IPS-20b (cell line): ENCODE results near the gene SSR1.
"Not testable (repeated sequence)": the region's sequence is repeated elsewhere in the genome, so short reads cannot be mapped to it uniquely, and the experiment has no call there.

ENCODE experiments used
- H3K27ac ChIP-seq: one replicate; pipeline ENCODE4 v1.5.1; 2013; ENCODE audit warnings: low read length
- H3K27me3 ChIP-seq: 2 replicates; pipeline ENCODE4 v1.6.1; 2013; ENCODE audit warnings: mild to moderate bottlenecking, low read length, inconsistent platforms; ENCODE audit not compliant: insufficient read depth
- H3K36me3 ChIP-seq: 2 replicates; pipeline ENCODE4 v1.6.1; 2013; ENCODE audit warnings: low read depth, mild to moderate bottlenecking, inconsistent platforms, low read length, moderate library complexity; ENCODE audit not compliant: insufficient read depth
- H3K4me1 ChIP-seq: 2 replicates; pipeline ENCODE4 v1.6.1; 2013; ENCODE audit warnings: mild to moderate bottlenecking, control low read depth, inconsistent platforms, low read length, moderate library complexity; ENCODE audit not compliant: insufficient read depth
- H3K4me3 ChIP-seq: 2 replicates; pipeline ENCODE4 v1.5.1; 2013; ENCODE audit warnings: mild to moderate bottlenecking, low read length, inconsistent platforms
- H3K9ac ChIP-seq: 2 replicates; pipeline ENCODE4 v1.6.1; 2013; ENCODE audit warnings: low read depth, mild to moderate bottlenecking, inconsistent platforms, low read length, moderate library complexity
- H3K9me3 ChIP-seq: 2 replicates; pipeline ENCODE4 v1.6.1; 2013; ENCODE audit warnings: mild to moderate bottlenecking, low read depth, low read length, inconsistent platforms; ENCODE audit not compliant: insufficient read depth

Gene SSR1

DNA sequence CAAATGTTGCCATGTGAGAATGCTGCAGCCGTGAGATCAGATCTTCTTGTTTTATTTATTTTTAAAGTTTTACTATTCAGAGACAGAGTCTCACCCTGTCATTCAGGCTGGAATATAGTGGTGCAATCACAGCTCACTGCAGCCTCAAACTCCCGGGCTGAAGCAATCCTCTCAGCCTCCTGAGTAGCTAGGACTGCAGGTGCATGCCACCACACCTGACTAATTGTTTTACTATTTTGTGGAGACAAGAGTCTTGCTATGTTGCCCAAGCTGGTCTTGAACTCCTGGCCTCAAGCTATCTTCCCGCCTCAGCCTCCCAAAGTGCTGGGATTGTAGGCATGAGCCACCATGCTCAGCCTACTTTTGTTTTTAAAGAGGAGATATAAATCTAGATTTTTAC, 22.5 kb upstream of the SSR1 start:
- H3K27me3 ChIP-seq = no peaks in the 10 kb centered on the region
- H3K4me1 ChIP-seq = no peaks in the 10 kb centered on the region
- no peak overlapping the region for H3K4me3 ChIP-seq
- H3K27ac ChIP-seq = no peak overlapping the region
- no peaks in the 10 kb centered on the region for H3K9me3 ChIP-seq
- H3K9ac ChIP-seq = no peak overlapping the region
- no peaks in the 10 kb centered on the region for H3K36me3 ChIP-seq

DNA sequence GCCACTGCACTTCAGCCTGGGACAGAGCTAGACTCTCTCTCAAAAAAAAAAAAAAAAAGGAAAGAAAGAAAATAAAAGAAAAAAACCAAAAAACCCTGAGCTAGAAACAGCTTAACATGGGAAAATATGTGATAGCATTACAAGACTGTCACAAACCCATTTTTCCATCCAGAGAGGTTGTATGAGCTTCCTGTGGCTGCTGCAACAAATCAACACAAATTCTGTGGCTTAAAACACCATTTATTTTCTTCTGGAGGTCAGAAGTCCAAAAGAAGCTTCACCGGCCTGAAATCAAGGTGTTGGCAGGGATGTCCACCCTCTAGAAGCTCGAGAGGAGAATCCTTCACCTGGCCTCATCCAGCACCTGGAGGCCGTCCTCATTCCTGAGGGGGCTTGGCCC, 21.7 kb upstream of the SSR1 start:
- Histone ChIP-seq H3K27me3 (no peaks in the 10 kb centered on the region), H3K9me3 (no peaks in the 10 kb centered on the region), H3K36me3 (no peaks in the 10 kb centered on the region), H3K27ac (no peak overlapping the region), H3K4me1 (no peaks in the 10 kb centered on the region), H3K9ac (no peak overlapping the region), H3K4me3 (no peak overlapping the region)

DNA sequence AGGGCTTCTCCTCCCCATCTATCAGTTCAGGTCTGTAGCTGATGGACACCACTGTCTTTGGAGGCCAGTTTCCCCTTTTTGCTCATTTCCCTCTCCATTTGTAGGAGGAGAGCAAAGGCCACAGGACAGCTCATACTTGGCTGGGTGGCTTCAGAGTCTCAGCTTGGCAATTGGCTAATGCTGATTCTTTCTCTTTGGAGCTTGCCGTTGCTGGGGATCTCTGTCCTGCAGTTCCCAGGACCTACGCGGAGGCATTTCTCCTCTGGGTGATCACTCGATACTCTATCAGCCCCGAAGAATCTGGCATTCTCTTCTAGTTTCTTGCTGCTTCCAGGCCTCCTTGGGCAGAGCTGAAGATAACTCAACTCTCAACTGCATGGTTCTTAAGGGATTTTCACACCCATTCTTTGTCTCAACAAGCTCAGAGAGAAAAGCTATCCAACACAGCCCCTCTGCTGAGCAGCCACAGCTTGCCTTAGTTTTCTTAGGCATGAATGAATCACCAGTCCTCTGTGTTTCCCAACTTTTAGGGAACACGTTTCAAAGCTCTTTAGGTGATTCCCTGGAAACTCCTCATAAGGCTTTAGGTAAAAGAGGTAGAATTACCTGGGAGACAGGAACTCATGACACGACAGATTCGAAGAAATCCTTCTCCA, 19.2 kb upstream of the SSR1 start:
- Histone ChIP-seq H3K9me3 (no peaks in the 10 kb centered on the region), H3K9ac (no peak overlapping the region), H3K27ac (no peak overlapping the region), H3K36me3 (no peaks in the 10 kb centered on the region), H3K4me3 (no peak overlapping the region), H3K27me3 (no peaks in the 10 kb centered on the region), H3K4me1 (no peaks in the 10 kb centered on the region)

DNA sequence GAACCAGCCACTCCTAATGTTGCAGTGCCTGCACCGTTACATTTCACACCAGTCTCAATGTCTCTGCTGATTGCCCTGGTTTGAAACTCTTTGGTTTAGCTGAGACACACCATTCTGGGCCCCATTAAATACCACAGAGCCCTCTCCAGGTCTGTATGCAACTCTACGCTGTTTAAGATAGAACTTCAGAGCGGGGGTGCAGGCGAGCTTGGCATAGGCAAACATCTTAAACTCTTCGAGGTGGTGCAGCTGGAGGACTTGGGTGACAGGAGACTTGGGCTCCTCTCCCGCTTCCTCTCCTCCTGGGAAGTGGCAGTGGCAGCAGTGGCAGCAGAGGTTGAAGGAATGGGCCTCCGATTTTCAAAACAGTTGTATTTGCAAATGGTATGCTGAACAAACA, 18.5 kb upstream of the SSR1 start:
- Histone ChIP-seq H3K9me3 (no peaks in the 10 kb centered on the region), H3K27ac (no peak overlapping the region)

DNA sequence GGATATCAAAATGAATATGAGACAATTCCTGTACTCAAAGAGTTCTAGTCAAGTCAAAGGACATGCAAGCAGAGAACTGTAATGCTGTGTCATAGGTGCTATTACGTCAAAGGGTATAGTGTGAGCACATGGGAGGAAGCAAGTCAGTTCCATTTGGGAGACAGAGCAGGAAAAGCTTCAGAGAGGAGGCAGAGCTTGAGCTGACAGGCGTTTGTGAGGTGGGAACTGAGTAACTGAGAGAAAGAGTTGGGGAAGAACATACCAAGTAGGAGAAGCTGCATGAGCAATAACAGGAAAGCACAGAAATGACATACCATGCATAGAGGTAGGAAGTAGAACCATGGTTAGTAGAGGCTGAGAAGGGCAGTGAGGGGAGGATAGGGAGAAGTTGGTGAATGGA, 15.2 kb upstream of the SSR1 start:
- H3K4me3 ChIP-seq = no peak overlapping the region
- H3K27ac ChIP-seq = no peak overlapping the region
- H3K9ac ChIP-seq = no peak overlapping the region
- no peaks in the 10 kb centered on the region for H3K27me3 ChIP-seq
- no peaks in the 10 kb centered on the region for H3K9me3 ChIP-seq
- H3K36me3 ChIP-seq = no peaks in the 10 kb centered on the region
- no peaks in the 10 kb centered on the region for H3K4me1 ChIP-seq

More for the DNA sequence above, 18.5 kb upstream of the SSR1 start:
- no peaks in the 10 kb centered on the region for H3K36me3 ChIP-seq
- no peaks in the 10 kb centered on the region for H3K27me3 ChIP-seq
- H3K9ac ChIP-seq = no peak overlapping the region
- H3K4me3 ChIP-seq = no peak overlapping the region
- no peaks in the 10 kb centered on the region for H3K4me1 ChIP-seq

DNA sequence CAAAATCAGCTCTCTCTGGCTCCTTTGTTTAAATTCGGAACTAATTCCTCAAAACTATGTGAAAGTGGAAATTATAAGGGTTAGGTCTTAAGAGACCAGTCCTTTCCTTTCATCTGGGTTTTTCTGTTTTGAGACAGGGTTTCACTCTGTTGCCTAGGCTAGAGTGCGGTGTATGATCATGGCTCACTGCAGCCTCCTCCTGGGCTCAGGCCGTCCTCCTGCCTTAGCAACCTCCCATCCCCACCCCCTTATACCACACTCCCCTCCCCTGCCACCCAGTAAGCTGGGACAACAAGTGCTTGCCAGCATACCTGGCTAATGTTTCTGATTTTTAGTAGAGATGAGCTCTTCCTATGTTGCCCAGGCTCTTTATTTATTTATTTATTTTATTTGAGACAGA, 12.8 kb upstream of the SSR1 start:
- Histone ChIP-seq H3K4me3 (no peak overlapping the region), H3K4me1 (no peaks in the 10 kb centered on the region), H3K27me3 (no peaks in the 10 kb centered on the region), H3K27ac (no peak overlapping the region), H3K9ac (no peak overlapping the region), H3K9me3 (no peaks in the 10 kb centered on the region), H3K36me3 (no peaks in the 10 kb centered on the region)

DNA sequence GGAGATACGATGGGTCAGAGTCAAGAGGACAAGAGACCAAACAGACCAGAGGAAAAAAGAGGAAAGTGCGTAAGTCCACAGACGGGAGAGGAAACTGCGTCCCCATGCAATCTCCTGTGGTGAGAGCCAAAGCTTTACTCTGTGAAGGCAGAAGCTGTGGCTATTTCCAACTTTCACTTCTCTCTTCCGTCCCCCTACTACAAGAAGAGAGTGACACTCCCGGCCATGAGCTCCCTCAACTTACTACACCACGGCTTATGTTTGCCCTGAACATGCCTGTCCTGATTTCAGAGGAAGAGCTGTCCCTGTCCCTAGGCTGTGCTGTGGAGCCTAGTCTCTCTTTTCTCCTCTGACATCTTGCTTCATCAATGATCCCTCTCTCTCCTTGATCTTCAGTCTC, 11.5 kb upstream of the SSR1 start:
- no peak overlapping the region for H3K4me3 ChIP-seq
- no peaks in the 10 kb centered on the region for H3K9me3 ChIP-seq
- H3K9ac ChIP-seq = no peak overlapping the region
- H3K4me1 ChIP-seq = no peaks in the 10 kb centered on the region
- no peaks in the 10 kb centered on the region for H3K27me3 ChIP-seq
- no peak overlapping the region for H3K27ac ChIP-seq
- no peaks in the 10 kb centered on the region for H3K36me3 ChIP-seq

DNA sequence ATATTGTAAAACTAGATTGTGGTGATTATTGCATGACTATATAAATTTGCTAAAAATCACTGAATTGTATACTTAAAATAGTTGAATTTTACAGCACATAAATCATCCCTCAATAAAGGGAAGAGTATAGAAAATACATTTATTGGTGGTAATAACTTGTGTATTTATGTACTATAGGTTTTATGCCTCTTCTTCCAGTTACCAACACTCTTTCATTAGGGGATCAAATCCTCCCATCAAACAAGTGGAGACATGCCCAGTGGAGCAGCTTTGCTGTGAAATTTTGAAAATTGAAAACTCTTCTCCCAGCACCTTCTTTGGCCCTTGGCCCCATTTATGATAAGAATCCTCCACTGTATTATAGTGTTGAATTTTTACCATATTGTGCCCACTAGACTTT, 10.1 kb upstream of the SSR1 start:
- H3K4me1 ChIP-seq = no peaks in the 10 kb centered on the region
- H3K9me3 ChIP-seq = no peaks in the 10 kb centered on the region
- H3K27ac ChIP-seq = no peak overlapping the region
- no peaks in the 10 kb centered on the region for H3K36me3 ChIP-seq
- no peak overlapping the region for H3K9ac ChIP-seq
- no peak overlapping the region for H3K4me3 ChIP-seq
- no peaks in the 10 kb centered on the region for H3K27me3 ChIP-seq

DNA sequence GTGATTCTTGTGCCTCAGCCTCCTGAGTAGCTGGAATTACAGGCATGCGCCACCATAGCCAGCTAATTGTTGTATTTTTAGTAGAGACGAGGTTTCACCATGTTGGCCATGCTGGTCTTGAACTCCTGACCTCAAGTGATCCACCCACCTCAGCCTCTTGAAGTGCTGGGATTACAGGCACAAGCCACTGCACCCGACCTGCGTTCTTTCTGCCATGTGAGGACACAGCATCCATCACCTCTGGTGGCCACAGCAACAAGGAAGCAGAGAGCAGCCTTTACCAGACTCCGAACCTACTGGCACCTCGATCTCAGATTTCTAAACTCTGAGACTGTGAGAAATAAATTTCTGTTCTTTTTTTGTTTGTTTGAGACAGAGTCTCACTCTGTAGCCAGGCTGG, 8.9 kb upstream of the SSR1 start:
- H3K36me3 ChIP-seq, H3K9me3 ChIP-seq, H3K4me1 ChIP-seq, H3K27ac ChIP-seq, H3K9ac ChIP-seq, H3K27me3 ChIP-seq, H3K4me3 ChIP-seq: not testable (repeated sequence)

DNA sequence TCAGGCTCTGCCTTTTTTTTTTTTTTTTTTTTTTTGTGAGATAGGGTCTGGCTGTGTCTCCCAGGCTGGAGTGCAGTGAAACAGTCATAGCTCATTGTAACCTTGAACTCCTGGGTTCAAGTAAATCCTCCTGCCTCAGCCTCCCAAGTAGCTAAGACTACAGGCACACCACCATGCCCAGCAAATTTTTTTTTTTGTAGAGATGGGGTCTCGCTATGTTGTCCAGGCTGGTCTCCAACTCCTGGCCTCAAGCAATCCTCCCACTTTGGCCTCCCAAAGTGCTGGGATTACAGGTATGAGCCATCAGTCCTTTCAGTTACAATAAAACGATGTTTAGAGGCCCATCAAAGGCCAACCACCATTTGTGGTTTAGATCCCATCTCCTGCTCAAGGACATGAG, 6.4 kb upstream of the SSR1 start:
- not testable (repeated sequence) for H3K36me3 ChIP-seq, H3K4me1 ChIP-seq, H3K27ac ChIP-seq, H3K27me3 ChIP-seq, H3K9me3 ChIP-seq, H3K4me3 ChIP-seq, H3K9ac ChIP-seq

DNA sequence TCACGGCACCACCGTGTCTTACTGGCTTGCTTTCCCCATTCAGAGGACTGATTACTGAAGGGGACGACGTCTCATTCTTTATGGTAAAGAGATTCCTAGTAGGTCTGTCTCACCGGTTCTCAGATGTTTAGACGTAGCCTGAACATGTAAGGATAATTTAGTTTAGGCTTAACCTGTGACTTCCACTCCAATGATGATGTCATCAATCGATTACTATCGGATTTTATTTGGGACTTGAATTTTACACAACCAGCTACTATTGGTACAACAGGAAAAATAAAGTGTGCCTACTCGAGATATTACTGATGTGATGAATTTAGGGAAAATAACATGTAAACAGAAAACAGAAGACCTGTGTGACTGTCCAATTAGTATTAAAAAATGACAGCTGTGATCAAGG, 4.5 kb upstream of the SSR1 start:
- no peaks in the 10 kb centered on the region for H3K9me3 ChIP-seq
- no peak overlapping the region for H3K9ac ChIP-seq
- H3K4me3 ChIP-seq = no peak overlapping the region
- no peaks in the 10 kb centered on the region for H3K36me3 ChIP-seq
- H3K27ac ChIP-seq = no peak overlapping the region
- no peaks in the 10 kb centered on the region for H3K27me3 ChIP-seq
- no peaks in the 10 kb centered on the region for H3K4me1 ChIP-seq

DNA sequence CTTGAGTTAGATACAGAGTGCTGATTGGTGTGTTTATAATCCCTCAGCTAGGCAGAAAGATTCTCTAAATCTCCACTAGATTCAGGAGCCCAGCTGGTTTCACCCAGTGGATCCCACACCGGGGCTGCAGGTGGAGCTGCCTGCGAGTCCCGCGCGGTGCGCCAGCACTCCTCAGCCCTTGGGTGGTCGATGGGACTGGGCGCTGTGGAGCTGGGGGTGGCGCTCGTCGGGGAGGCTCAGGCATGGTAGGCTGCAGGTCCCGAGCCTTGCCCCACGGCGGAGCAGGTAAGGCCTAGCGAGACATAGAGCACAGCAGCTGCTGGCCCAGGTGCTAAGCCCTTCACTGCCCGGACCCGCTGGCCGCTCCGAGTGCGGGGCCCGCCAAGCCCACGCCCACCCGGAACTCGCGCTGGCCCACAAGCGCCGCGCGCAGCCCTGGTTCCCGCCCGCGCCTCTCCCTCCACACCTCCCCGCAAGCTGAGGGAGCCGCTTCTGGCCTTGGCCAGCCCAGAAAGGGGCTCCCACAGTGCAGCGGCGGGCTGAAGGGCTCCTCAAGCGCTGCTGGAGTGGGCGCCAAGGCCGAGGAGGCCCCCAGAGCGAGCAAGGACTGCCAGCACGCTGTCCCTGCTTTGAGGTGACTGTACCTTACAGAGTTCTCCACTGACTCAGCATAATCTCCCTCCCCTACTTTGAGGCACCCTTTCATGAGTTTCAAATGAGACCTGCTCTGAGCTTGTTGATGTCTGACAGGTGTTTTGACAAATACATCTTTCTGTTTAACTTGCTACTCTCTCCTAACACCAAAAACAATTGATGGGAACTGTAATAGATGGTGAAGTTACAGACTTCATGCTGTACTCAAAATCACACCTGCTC, 3.9 kb upstream of the SSR1 start:
- no peak overlapping the region for H3K9ac ChIP-seq
- no peaks in the 10 kb centered on the region for H3K4me1 ChIP-seq
- H3K27me3 ChIP-seq = no peaks in the 10 kb centered on the region
- no peaks in the 10 kb centered on the region for H3K36me3 ChIP-seq
- H3K27ac ChIP-seq = no peak overlapping the region
- H3K9me3 ChIP-seq = no peaks in the 10 kb centered on the region
- no peak overlapping the region for H3K4me3 ChIP-seq
